Fibroblast of mammary gland (primary cell): ENCODE measurements around the gene MTFR2.

Experiments used
- DNase-seq: peaks from one replicate; pipeline ENCODE4 v3.0.0-alpha.2; 2010; ENCODE audit warnings: low read depth
- H3K4me3 ChIP-seq: 2 replicates; pipeline ENCODE4 v1.5.1; 2011; ENCODE audit warnings: low read depth, mild to moderate bottlenecking, low read length, moderate library complexity; ENCODE audit not compliant: control insufficient read depth
- TF ChIP-seq, protein P1 (sequence below): conservative IDR thresholded peaks from 2 replicates; pipeline ENCODE4 v1.5.1; 2011; ENCODE audit warnings: low read depth, low read length, inconsistent platforms; ENCODE audit not compliant: control insufficient read depth, insufficient read depth

The MTFR2 gene

DNA sequence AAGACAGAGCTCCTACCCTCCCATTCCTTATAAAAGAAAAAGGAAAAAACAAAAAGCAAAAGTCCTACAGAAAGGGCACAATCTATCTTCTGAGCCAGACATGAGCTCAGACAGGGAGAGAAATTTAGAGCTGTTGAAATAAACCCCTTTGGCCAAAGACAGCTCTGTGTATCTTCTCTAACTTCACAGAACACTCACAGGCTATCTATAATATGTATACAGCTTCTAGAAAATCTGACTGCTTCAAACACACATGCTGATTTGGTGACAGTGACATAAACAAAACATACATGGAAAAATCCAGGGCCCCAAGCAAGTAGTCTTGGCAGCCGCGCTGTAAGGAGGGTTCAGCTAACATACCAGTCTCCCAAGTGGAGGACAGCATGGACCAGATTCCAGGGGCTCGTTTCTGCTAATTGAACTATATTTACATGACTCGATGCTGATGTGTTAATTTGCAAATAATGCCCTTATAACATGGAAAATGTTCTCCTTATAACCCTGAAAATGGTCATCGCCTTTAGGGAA lies 37.0 kb downstream of the MTFR2 start:
- DNase-seq = no peak

DNA sequence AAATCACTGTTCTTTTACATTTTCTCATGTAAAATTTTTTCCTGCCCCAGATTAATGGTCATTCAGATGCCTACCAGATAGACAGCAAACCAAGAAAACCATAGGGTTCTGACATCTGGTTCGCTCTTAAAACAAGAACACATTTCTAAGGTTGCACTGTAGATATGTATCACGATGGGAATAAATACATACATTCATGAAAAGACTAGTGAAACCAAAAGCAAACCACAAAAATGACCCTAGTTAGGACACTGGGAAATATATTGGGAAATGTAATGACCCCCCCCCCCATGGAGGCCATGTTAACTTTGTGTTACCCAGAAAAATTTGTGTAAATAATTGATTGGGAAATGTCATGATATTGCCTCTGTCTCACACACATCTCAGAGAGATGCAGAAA lies 37.5 kb downstream of the MTFR2 start:
- H3K4me3 ChIP-seq = no peak overlapping the region

More for the DNA sequence above, 37.0 kb downstream of the MTFR2 start:
- TF ChIP-seq, protein P1, sequence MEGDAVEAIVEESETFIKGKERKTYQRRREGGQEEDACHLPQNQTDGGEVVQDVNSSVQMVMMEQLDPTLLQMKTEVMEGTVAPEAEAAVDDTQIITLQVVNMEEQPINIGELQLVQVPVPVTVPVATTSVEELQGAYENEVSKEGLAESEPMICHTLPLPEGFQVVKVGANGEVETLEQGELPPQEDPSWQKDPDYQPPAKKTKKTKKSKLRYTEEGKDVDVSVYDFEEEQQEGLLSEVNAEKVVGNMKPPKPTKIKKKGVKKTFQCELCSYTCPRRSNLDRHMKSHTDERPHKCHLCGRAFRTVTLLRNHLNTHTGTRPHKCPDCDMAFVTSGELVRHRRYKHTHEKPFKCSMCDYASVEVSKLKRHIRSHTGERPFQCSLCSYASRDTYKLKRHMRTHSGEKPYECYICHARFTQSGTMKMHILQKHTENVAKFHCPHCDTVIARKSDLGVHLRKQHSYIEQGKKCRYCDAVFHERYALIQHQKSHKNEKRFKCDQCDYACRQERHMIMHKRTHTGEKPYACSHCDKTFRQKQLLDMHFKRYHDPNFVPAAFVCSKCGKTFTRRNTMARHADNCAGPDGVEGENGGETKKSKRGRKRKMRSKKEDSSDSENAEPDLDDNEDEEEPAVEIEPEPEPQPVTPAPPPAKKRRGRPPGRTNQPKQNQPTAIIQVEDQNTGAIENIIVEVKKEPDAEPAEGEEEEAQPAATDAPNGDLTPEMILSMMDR = no peak
- no peak overlapping the region for H3K4me3 ChIP-seq

DNA sequence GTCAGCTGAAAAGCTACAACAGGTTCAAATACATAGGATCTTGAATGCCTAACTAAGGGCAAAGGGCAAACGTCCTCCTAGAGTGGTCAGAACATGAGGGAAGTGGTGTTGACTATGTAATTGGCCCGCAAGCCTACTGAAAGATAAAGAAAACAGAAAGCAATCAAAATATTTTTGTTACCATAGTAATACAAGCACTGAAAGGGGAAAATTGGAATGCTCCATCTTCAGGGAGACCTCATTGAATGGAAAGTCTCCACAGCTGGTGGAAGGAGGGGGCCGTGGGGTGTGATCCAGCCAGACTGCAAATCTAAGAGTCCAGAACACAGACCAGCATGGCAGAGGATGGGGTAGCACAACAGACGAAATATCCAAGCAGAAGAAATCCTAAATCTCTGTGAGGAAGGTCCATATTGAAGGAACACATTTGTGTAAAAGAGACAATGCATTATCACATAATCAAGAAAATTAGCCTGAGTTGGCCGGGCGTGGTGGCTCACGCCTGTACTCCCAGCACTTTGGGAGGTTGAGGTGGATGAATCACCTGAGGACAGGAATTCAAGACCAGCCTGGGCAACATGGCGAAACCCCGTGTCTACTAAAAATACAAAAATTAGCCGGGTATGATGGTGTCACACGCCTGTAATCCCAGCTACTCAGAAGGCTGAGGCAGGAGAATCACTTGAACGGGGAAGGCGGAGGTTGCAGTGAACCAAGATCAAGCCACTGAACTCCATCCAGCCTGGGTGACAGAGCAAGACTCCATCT lies 39.5 kb downstream of the MTFR2 start:
- DNase-seq = no peak
- H3K4me3 ChIP-seq = no peak overlapping the region
- TF ChIP-seq, protein P1 = no peak

More for the DNA sequence above, 37.5 kb downstream of the MTFR2 start:
- no peak for DNase-seq
- TF ChIP-seq, protein P1 = no peak

DNA sequence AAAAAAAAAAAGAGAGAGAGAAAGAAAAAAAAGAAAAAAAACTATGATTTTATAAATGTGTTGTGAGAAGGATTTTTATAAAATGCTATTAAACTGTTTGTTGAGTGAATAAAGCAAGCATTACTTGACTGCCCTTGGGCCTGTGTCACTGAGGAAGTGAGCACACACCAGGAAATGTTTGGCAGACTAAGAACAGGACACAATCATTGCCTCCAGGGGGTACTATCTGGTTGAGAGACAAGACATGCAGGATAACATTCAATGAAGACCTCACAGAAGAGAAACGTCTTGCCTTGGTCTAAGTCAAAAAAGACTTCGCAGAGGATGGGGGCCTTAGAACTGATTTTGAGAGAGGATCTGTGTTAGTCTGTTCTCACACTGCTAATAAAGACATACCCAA lies 40.6 kb downstream of the MTFR2 start:
- TF ChIP-seq, protein P1 = no peak
- DNase-seq = no peak
- H3K4me3 ChIP-seq = no peak overlapping the region

DNA sequence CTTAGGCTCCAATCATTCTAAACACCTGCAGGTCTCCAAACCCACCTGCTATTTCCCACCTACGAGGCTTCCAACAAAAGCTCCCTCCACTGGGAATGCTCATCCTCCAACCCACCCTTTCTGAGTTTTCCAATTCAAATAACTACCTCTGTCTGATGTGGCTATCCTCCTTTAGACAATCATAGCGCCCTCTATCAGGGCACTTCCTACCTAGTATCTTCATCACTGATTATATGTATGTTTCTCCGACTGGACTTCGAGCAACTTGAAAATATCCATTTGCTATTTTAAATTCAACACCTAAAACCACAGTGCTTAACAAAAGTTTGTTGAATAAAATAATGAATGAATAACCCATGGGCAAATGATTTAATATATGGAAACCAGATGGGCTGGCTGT lies 41.3 kb downstream of the MTFR2 start:
- DNase-seq = no peak
- TF ChIP-seq, protein P1 = no peak

DNA sequence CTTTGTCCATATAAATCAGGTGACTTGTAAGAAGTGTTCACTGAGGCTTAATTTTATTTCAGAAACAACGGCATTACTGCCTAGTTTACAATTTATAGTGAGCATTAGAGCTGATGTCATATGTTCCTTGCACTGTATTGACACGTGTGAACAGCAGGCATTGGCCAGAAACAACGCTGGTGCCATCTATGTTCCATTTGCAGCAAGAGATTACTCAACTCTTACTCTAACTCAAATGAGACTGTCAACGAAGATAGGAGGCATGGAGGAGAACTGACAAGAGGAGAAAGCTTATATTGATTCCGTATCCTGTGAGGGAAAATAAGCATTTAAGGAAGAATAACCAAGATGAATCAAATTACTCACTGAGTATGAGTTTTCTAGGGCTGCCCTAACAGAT lies 48.4 kb downstream of the MTFR2 start:
- DNase-seq = no peak
- TF ChIP-seq, protein P1 = no peak
- H3K4me3 ChIP-seq = no peak overlapping the region

More for the DNA sequence above, 41.3 kb downstream of the MTFR2 start:
- H3K4me3 ChIP-seq = no peak overlapping the region
